GM18520 (cell line): ENCODE data around the gene ABCD1.

Experiments used
- ATAC-seq: cut with Tn5 transposase; IDR thresholded peaks from one replicate; pipeline ENCODE4 v1.9.1; 2021; ENCODE audit not compliant: unreplicated experiment

Gene ABCD1

GRCh38 chrX:153784325-153784967 is 59.8 kb downstream of the ABCD1 start:
- no peak for ATAC-seq

- no peak for ATAC-seq
Measured at GRCh38 chrX:153786669-153787068, 62.0 kb downstream of the ABCD1 start.

GRCh38 chrX:153789654-153790053 is 65.0 kb downstream of the ABCD1 start:
- no peak for ATAC-seq

GRCh38 chrX:153791104-153791852 is 66.6 kb downstream of the ABCD1 start:
- ATAC-seq, result no peak

GRCh38 chrX:153792368-153792767 is 67.7 kb downstream of the ABCD1 start:
- no peak for ATAC-seq

- ATAC-seq, result no peak
Measured at GRCh38 chrX:153793291-153793690, 68.6 kb downstream of the ABCD1 start.
